Ascending aorta (tissue), 2 donors: ENCODE measurements around the gene AKNAD1. TPM values are rescaled to one million over a fixed set of nuclear protein-coding genes. Genes with fewer than 3 reads are reported as not detected.
A peak's percentile ranks its signal among the peaks of the same experiment; 100 is the strongest.

Experiments used
- DNase-seq, 2 donors: peaks; one replicate each; pipeline ENCODE4 v3.0.0-alpha.2; 2019; ENCODE audit warnings: low spot score in 2 of 2
- H3K27ac ChIP-seq, 2 donors: fragments of 200-600 bp; sonication (generic); one replicate each; pipeline ENCODE4 v1.5.1; 2016 to 2017; ENCODE audit warnings: mild to moderate bottlenecking in 1 of 2
- H3K27me3 ChIP-seq: fragments of 200-600 bp; sonication (generic); one replicate; pipeline ENCODE4 v1.5.1; 2017
- H3K36me3 ChIP-seq, 2 donors: fragments of 200-600 bp; sonication (generic); one replicate each; pipeline ENCODE4 v1.5.1; 2016
- H3K4me1 ChIP-seq, 2 donors: fragments of 200-600 bp; sonication (generic); one replicate each; pipeline ENCODE4 v1.5.1; 2016 to 2017; ENCODE audit warnings: mild to moderate bottlenecking in 1 of 2
- H3K4me3 ChIP-seq, 2 donors: fragments of 200-600 bp; sonication (generic); one replicate each; pipeline ENCODE4 v1.5.1; 2016 to 2017; ENCODE audit warnings: mild to moderate bottlenecking in 1 of 2
- H3K9me3 ChIP-seq, 2 donors: fragments of 200-600 bp; sonication (generic); one replicate each; pipeline ENCODE4 v1.5.1; 2016
- CTCF ChIP-seq, 3 experiments: fragments of 200-600 bp in 2 of 3; fragments of 450-650 bp in 1 of 3; sonication (generic) in 2 of 3; IDR thresholded peaks; one replicate each; pipeline ENCODE4 v1.5.1; 2016 to 2019; ENCODE audit warnings: antibody characterized with exemption in 3 of 3, mild to moderate bottlenecking in 1 of 3, moderate library complexity in 1 of 3
- intact Hi-C: fragments of 100-400 bp; cut with DNase I; formaldehyde crosslinking; loops from one replicate; pipeline ENCODE4 v1.15.1; 2023
- total RNA-seq: library from RNA; depleted of rRNA; stranded (reverse); fragments of >200 nt; gene quantifications from one replicate; pipeline ENCODE4 v1.1.0, GENCODE V29; 2016

AKNAD1 gene
- total RNA-seq, 1 donor from 2014 or later = not detected

GRCh38 chr1:108817016-108817415 lies 39.9 kb downstream of the AKNAD1 start:
- intact Hi-C loops = loop anchor here (2.0 to 10.0 kb wide), 5 partner anchors 60 to 1218 kb away; partner anchors contain the start of genes CLCC1, GPSM2, PRPF38B and STRIP1
- Histone ChIP-seq H3K27me3 (no peaks in the 10 kb centered on the region), H3K9me3 (no peaks in the 10 kb centered on the region), H3K4me3 (peak overlapping the region in 1 of 2 donors; percentile 52), H3K4me1 (peaks cover 4 to 17% of the 10 kb centered on the region in 2 donors), H3K36me3 (no peaks in the 10 kb centered on the region), H3K27ac (peak overlapping the region; percentile 83 to 86)
- no peak for TF ChIP-seq CTCF (IDR thresholded peaks at IDR 0.05)
- no peak for DNase-seq

GRCh38 chr1:108816049-108816893 lies 40.6 kb downstream of the AKNAD1 start:
- Histone ChIP-seq H3K27ac (peak overlapping the region; percentile 83 to 86), H3K4me3 (peak overlapping the region; percentile 48 to 52), H3K27me3 (no peaks in the 10 kb centered on the region), H3K4me1 (peaks cover 4 to 17% of the 10 kb centered on the region in 2 donors), H3K9me3 (no peaks in the 10 kb centered on the region), H3K36me3 (no peaks in the 10 kb centered on the region)
- DNase-seq = peak; percentile 31 to 90
- intact Hi-C loops = loop anchor here (1.0 to 10.0 kb wide), 6 partner anchors 14 to 1219 kb away; partner anchors contain the start of genes CLCC1, GPSM2, PRPF38B and STRIP1
- TF ChIP-seq CTCF (IDR thresholded peaks at IDR 0.05) = no peak

GRCh38 chr1:108815566-108815965 lies 41.3 kb downstream of the AKNAD1 start:
- no peak for DNase-seq
- intact Hi-C loops = loop anchor here (5.0 to 10.0 kb wide), 3 partner anchors 123 to 1219 kb away; partner anchors contain the start of genes CLCC1, PRPF38B and STRIP1
- Histone ChIP-seq H3K27ac (peak overlapping the region; percentile 83 to 86), H3K4me3 (peak overlapping the region in 1 of 2 donors; percentile 52), H3K36me3 (no peaks in the 10 kb centered on the region), H3K27me3 (no peaks in the 10 kb centered on the region), H3K9me3 (no peaks in the 10 kb centered on the region), H3K4me1 (peaks cover 4 to 17% of the 10 kb centered on the region in 2 donors)
- no peak for TF ChIP-seq CTCF (IDR thresholded peaks at IDR 0.05)

- intact Hi-C loops = loop anchor here (5.0 to 10.0 kb wide), 3 partner anchors 122 to 1220 kb away; partner anchors contain the start of genes CLCC1, PRPF38B and STRIP1
- Histone ChIP-seq H3K4me3 (no peak overlapping the region), H3K4me1 (peaks cover 4 to 17% of the 10 kb centered on the region in 2 donors), H3K36me3 (no peaks in the 10 kb centered on the region), H3K27me3 (no peaks in the 10 kb centered on the region), H3K27ac (peak overlapping the region; percentile 83 to 86), H3K9me3 (no peaks in the 10 kb centered on the region)
- no peak for TF ChIP-seq CTCF (IDR thresholded peaks at IDR 0.05)
- DNase-seq = no peak
Observed at GRCh38 chr1:108814343-108815125, 42.4 kb downstream of the AKNAD1 start.

- H3K4me1 ChIP-seq = peaks cover 4 to 17% of the 10 kb centered on the region in 2 donors
- H3K36me3 ChIP-seq = peaks cover 3 to 5% of the 10 kb centered on the region in 2 donors
- H3K9me3 ChIP-seq = no peaks in the 10 kb centered on the region
- no peak for TF ChIP-seq CTCF (IDR thresholded peaks at IDR 0.05)
- H3K27ac ChIP-seq = no peak overlapping the region
- intact Hi-C loops = loop anchor here (10.0 kb wide), 1 partner anchor 1221 kb away; the partner anchor contains the start of gene STRIP1
- no peaks in the 10 kb centered on the region for H3K27me3 ChIP-seq
- DNase-seq = no peak
- no peak overlapping the region for H3K4me3 ChIP-seq
Observed at GRCh38 chr1:108813326-108813725, 43.6 kb downstream of the AKNAD1 start.
